Loucy (cell line): ENCODE measurements around the gene CD82.

ENCODE experiments used
- CTCF ChIP-seq: fragments of 200-600 bp; sonication (generic); conservative IDR thresholded peaks from 2 replicates; pipeline ENCODE4 v1.5.1; 2014; ENCODE audit warnings: mild to moderate bottlenecking, antibody characterized with exemption, low read length
- EZH2phosphoT487 ChIP-seq: fragments of 200-600 bp; IDR thresholded peaks from 2 replicates; pipeline ENCODE4 v1.6.1; 2018; ENCODE audit warnings: antibody characterized with exemption, mild to moderate bottlenecking, moderate library complexity, borderline replicate concordance

DNA sequence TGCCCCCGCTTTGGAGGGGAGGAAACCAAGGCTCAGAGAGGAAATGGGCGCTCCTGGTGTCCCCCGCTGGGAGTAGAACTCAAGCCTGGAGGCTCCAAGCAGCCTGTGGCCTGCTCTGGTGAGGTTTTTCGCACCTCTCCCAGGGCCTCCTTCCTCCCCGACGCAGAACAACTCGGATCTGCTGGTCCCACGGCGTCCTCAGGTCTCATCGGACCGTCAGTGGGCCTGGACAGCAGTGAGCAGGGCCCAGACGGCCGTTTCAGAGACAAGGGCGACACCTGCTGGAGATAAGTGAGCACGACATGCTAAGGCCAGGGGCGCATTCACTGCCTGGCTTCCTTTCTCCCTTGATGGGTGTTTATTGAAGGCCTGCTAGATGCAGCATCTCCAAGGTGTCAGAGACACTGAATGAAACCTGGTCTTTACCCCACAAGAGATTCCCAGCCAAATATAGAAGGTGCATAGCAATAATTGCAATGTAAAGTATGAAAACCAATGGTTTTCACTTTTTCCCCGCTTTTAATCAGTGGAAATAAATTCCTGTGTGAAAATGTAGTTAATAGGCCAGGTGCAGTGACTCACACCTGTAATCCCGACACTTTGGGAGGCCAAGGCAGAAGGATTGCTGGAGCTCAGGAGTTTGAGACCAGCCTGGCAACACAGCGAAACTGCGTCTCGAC lies 26.9 kb upstream of the CD82 start:
- TF ChIP-seq CTCF (peak; percentile 94), EZH2phosphoT487 (no peak)
